Thyroid gland (tissue), 4 donors: ENCODE data around the gene ST6GALNAC3. TPM values are rescaled to one million over a fixed set of nuclear protein-coding genes. Genes with fewer than 3 reads are reported as not detected.

Source experiments
- DNase-seq, 2 donors: peaks; one replicate each; pipeline ENCODE4 v3.0.0-alpha.2; 2019
- H3K27ac ChIP-seq, 3 donors: fragments of 200-600 bp; sonication (generic); 1 replicate in 2 of 3; 2 replicates in 1 of 3; pipeline ENCODE4 v1.5.1; 2016 to 2019; ENCODE audit warnings: mild to moderate bottlenecking in 1 of 3, moderate library complexity in 1 of 3
- H3K27me3 ChIP-seq: fragments of 200-600 bp; sonication (generic); one replicate; pipeline ENCODE4 v1.5.1; 2019
- H3K36me3 ChIP-seq, 2 donors: fragments of 200-600 bp; sonication (generic); one replicate each; pipeline ENCODE4 v1.5.1; 2016 to 2019
- H3K4me1 ChIP-seq, 2 donors: fragments of 200-600 bp; sonication (generic); one replicate each; pipeline ENCODE4 v1.5.1; 2017 to 2019
- H3K4me3 ChIP-seq, 3 donors: fragments of 200-600 bp; sonication (generic); replicated peaks in 1 of 3; 1 replicate in 2 of 3; 2 replicates in 1 of 3; pipeline ENCODE4 v1.5.1; 2016; ENCODE audit warnings: mild to moderate bottlenecking in 1 of 3
- H3K9me3 ChIP-seq: fragments of 200-600 bp; sonication (generic); one replicate; pipeline ENCODE4 v1.5.1; 2017
- POLR2A ChIP-seq, 2 donors: fragments of 450-650 bp; IDR thresholded peaks; one replicate each; pipeline ENCODE4 v1.6.1; 2017; ENCODE audit warnings: antibody characterized with exemption in 2 of 2, mild to moderate bottlenecking in 2 of 2, moderate library complexity in 1 of 2
- WGBS, 2 donors: methylation state at CpG; one replicate each; pipeline ENCODE4 v1.1.5; 2017; 5-methylcytosine and 5-hydroxymethylcytosine counted together
- intact Hi-C: fragments of 100-400 bp; cut with DNase I; formaldehyde crosslinking; loops from one replicate; pipeline ENCODE4 v1.15.1; 2023
- total RNA-seq, 4 donors: library from RNA; depleted of rRNA; stranded (reverse); fragments of >200 nt; gene quantifications; one replicate each; pipeline ENCODE4 v1.2.3, GENCODE V29; 2016
- TF ChIP-seq, protein P1 (sequence below), 6 experiments: fragments of 200-600 bp in 3 of 6; fragments of 450-650 bp in 3 of 6; sonication (generic) in 3 of 6; IDR thresholded peaks; one replicate each; pipeline ENCODE4 v1.5.1; 2016 to 2019; ENCODE audit warnings: antibody characterized with exemption in 6 of 6, mild to moderate bottlenecking in 2 of 6, inconsistent platforms in 1 of 6, moderate library complexity in 1 of 6

ST6GALNAC3 gene
- total RNA-seq, 4 donors from 2014 or later: 17.4 to 35.6 (median 31.6) TPM

- 92 to 93% methylated on average over 3 of the region's 3 CpGs for WGBS, 2 donors
- H3K9me3 ChIP-seq: no peaks in the 10 kb centered on the region
- intact Hi-C loops: no loop called here
Measured at GRCh38 chr1:76508871-76509270, 434.3 kb downstream of the ST6GALNAC3 start.

GRCh38 chr1:76510672-76511557 is 436.4 kb downstream of the ST6GALNAC3 start:
- peak in 1 of 2 donors; percentile 18 for DNase-seq
- TF ChIP-seq, protein P1, sequence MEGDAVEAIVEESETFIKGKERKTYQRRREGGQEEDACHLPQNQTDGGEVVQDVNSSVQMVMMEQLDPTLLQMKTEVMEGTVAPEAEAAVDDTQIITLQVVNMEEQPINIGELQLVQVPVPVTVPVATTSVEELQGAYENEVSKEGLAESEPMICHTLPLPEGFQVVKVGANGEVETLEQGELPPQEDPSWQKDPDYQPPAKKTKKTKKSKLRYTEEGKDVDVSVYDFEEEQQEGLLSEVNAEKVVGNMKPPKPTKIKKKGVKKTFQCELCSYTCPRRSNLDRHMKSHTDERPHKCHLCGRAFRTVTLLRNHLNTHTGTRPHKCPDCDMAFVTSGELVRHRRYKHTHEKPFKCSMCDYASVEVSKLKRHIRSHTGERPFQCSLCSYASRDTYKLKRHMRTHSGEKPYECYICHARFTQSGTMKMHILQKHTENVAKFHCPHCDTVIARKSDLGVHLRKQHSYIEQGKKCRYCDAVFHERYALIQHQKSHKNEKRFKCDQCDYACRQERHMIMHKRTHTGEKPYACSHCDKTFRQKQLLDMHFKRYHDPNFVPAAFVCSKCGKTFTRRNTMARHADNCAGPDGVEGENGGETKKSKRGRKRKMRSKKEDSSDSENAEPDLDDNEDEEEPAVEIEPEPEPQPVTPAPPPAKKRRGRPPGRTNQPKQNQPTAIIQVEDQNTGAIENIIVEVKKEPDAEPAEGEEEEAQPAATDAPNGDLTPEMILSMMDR (IDR thresholded peaks at IDR 0.05): no peak
- TF ChIP-seq POLR2A (IDR thresholded peaks at IDR 0.05): no peak
- Histone ChIP-seq H3K27me3 (no peaks in the 10 kb centered on the region), H3K4me1 (no peaks in the 10 kb centered on the region), H3K9me3 (no peaks in the 10 kb centered on the region), H3K27ac (no peak overlapping the region), H3K36me3 (no peaks in the 10 kb centered on the region), H3K4me3 (no peak overlapping the region)
- intact Hi-C loops: no loop called here
- WGBS, 2 donors: 68 to 71% methylated on average over 7 of the region's 7 CpGs

More at GRCh38 chr1:76508871-76509270, 434.3 kb downstream of the ST6GALNAC3 start:
- Histone ChIP-seq H3K4me3 (no peak overlapping the region), H3K27ac (no peak overlapping the region), H3K27me3 (no peaks in the 10 kb centered on the region), H3K4me1 (no peaks in the 10 kb centered on the region), H3K36me3 (no peaks in the 10 kb centered on the region)
- no peak for TF ChIP-seq POLR2A (IDR thresholded peaks at IDR 0.05)
- TF ChIP-seq, protein P1 (IDR thresholded peaks at IDR 0.05): no peak
- DNase-seq: no peak

DNA sequence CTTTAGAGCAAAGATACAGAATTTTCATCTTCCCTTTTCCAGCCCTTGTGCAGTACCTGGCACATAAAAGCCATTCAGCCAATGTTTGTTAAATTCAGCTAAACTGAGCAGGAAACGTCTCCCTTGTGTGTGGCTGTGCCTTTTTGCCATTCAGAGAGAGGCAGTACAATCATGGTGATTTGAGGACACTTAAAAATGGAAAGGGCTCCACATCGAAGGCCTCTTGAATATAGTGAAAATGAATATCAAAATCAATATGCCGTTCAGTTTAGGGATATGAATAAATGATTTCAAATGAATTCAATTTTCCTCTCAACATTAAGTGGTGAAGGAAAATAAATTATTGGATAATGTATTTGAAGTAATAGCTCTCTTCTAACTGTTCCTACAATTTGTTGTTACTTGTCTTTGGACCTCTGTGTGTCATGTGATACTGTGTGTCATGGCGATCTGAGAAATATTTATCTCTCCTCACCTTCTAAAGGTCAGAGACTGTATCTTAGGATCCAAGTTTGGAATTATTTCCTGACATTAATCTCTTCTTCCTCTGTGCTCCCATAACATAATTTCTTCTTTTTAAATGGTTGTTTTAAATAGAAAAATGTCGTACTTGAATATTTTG is 437.1 kb downstream of the ST6GALNAC3 start:
- TF ChIP-seq, protein P1 (IDR thresholded peaks at IDR 0.05): no peak
- TF ChIP-seq POLR2A (IDR thresholded peaks at IDR 0.05): no peak
- H3K27me3 ChIP-seq: no peaks in the 10 kb centered on the region
- no peaks in the 10 kb centered on the region for H3K36me3 ChIP-seq
- DNase-seq: no peak
- no peak overlapping the region for H3K27ac ChIP-seq
- WGBS, 2 donors: 69 to 77% methylated on average over 5 of the region's 5 CpGs
- no peak overlapping the region for H3K4me3 ChIP-seq
- intact Hi-C loops: no loop called here
- H3K4me1 ChIP-seq: no peaks in the 10 kb centered on the region
- H3K9me3 ChIP-seq: no peaks in the 10 kb centered on the region

GRCh38 chr1:76530953-76531352 is 456.4 kb downstream of the ST6GALNAC3 start:
- no peak for DNase-seq

More at GRCh38 chr1:76530953-76531352, 456.4 kb downstream of the ST6GALNAC3 start:
- no peak overlapping the region for H3K27ac ChIP-seq
- no peaks in the 10 kb centered on the region for H3K4me1 ChIP-seq
- no peak overlapping the region for H3K4me3 ChIP-seq
- WGBS, 2 donors: 75 to 87% methylated on average over 3 of the region's 3 CpGs
- no peaks in the 10 kb centered on the region for H3K36me3 ChIP-seq
- intact Hi-C loops: no loop called here
- H3K27me3 ChIP-seq: no peaks in the 10 kb centered on the region
- H3K9me3 ChIP-seq: no peaks in the 10 kb centered on the region
- TF ChIP-seq POLR2A (IDR thresholded peaks at IDR 0.05): no peak
- TF ChIP-seq, protein P1 (IDR thresholded peaks at IDR 0.05): no peak
